ENCODE measurements around the gene SV2C. TPM values are rescaled to one million over a fixed set of nuclear protein-coding genes. Genes with fewer than 3 reads are reported as not detected.
A peak's percentile ranks its signal among the peaks of the same experiment; 100 is the strongest.

The SV2C gene
- total and polyA plus RNA-seq, 10 of the 15 experiments (the other 5 are each of a cell fraction or from before 2014, with no cell fraction given): under 0.01 to 1.1 (median 0.63) TPM

GRCh38 chr5:76294573-76294972 lies 211.4 kb downstream of the SV2C start:
- H2AFZ ChIP-seq (ENCODE audit: control insufficient read depth, low read depth, low read length): no peak overlapping the region
- no peak overlapping the region for H3K9ac ChIP-seq (ENCODE audit: control insufficient read depth, insufficient read depth, low read length)
- ChIA-PET CTCF (interaction anchor here (4.1 kb wide), 1 partner anchor 15 kb away, joined by 31 read pairs; no protein-coding TSS in a partner anchor), SMC1A (ENCODE audit: uncharacterized antibody, unreplicated experiment) (no interaction called here), POLR2A (interaction anchor here (1.8 kb wide), 1 partner anchor 14 kb away, joined by 6 read pairs; no protein-coding TSS in a partner anchor), RAD21 (ENCODE audit: unreplicated experiment) (no interaction called here)
- WGBS (ENCODE audit: insufficient coverage, insufficient replicate concordance, low lambda C conversion rate, missing lambda C conversion rate): 22% methylated on average over 4 of the region's 4 CpGs
- no peak overlapping the region for H3K27ac ChIP-seq (ENCODE audit: control insufficient read depth, insufficient read depth)
- intact Hi-C loops (cut with micrococcal nuclease; ENCODE audit: unreplicated experiment) (no loop called here), in situ Hi-C loops (cut with MboI) (no loop called here)
- H3K27me3 ChIP-seq (replicated peaks in 1 of 2; ENCODE audit: control insufficient read depth in 2 of 2, insufficient read depth in 2 of 2, low read length in 1 of 2): no peaks in the 10 kb centered on the region
- no peaks in the 10 kb centered on the region for H4K20me1 ChIP-seq (ENCODE audit: control insufficient read depth, insufficient read depth)
- no peak overlapping the region for H3K4me2 ChIP-seq (ENCODE audit: control insufficient read depth, insufficient read depth)
- peaks cover 14% of the 10 kb centered on the region for H3K4me1 ChIP-seq (ENCODE audit: control insufficient read depth, insufficient read depth, low read length)
- H3K36me3 ChIP-seq (ENCODE audit: control insufficient read depth in 2 of 2, insufficient read depth in 2 of 2, low read length in 1 of 2): no peaks in the 10 kb centered on the region
- H3K79me2 ChIP-seq (ENCODE audit: control insufficient read depth, insufficient read depth, low read length): no peaks in the 10 kb centered on the region
- ATAC-seq: 0 out of 3 replicates have a peak, but pooled peaks have one; percentile 30
- H3K4me3 ChIP-seq: no peak overlapping the region
- FAIRE-seq: no peak
- no peak for DNase-seq (ENCODE audit: low read depth, low spot score)
- no peaks in the 10 kb centered on the region for H3K9me3 ChIP-seq (replicated peaks; ENCODE audit: control insufficient read depth, insufficient read depth, low read length)
- BruUV-seq (replicated peaks): no TSS peak
- TF ChIP-seq IKZF2 (IDR thresholded peaks at IDR 0.05) (peak; percentile 57 to 58; a peak in 2 of 4 replicates), HDAC2 (IDR thresholded peaks at IDR 0.05) (no peak), MAX (IDR thresholded peaks at IDR 0.05; ENCODE audit: low read depth, low read length) (peak; percentile 24; the same call in 1 of the 2 replicates), IRF3 (IDR thresholded peaks at IDR 0.05) (no peak), SIN3A (IDR thresholded peaks at IDR 0.05; ENCODE audit: low read depth, low read length) (no peak), SMC3 (IDR thresholded peaks at IDR 0.05; ENCODE audit: borderline replicate concordance, low read length) (no peak), NBN (IDR thresholded peaks at IDR 0.05) (no peak), SPI1 (IDR thresholded peaks at IDR 0.05; ENCODE audit: borderline replicate concordance, insufficient read depth, low read depth, low read length) (no peak), ZBTB4 (CRISPR knock-in tag; IDR thresholded peaks at IDR 0.05) (no peak), CEBPZ (IDR thresholded peaks at IDR 0.05; ENCODE audit: low read depth, low read length) (no peak), RBBP5 (conservative IDR thresholded peaks at IDR 0.05) (no peak), RAD51 (IDR thresholded peaks at IDR 0.05) (peak; percentile 77), PAX5 (IDR thresholded peaks at IDR 0.05; ENCODE audit: borderline replicate concordance, low read depth, low read length) (no peak)
